ENCODE measurements around the gene ID1. TPM values are rescaled to one million over a fixed set of nuclear protein-coding genes. Genes with fewer than 3 reads are reported as not detected.
"Not testable (repeated sequence)": the region's sequence is repeated elsewhere in the genome, so short reads cannot be mapped to it uniquely, and the experiment has no call there.

Gene ID1
- total and polyA plus RNA-seq, 2 experiments from 2014 or later, result 221 to 479 TPM

- TF ChIP-seq REST (IDR thresholded peaks at IDR 0.05; ENCODE audit: unreplicated experiment) (no peak), NANOG (IDR thresholded peaks at IDR 0.05; ENCODE audit: borderline replicate concordance) (0 out of 2 replicates have a peak, but pooled peaks have one; percentile 32), CTCF (conservative IDR thresholded peaks at IDR 0.05; ENCODE audit: low read depth in 2 of 2) (no peak)
Observed at GRCh38 chr20:31595654-31596411, 9.3 kb upstream of the ID1 start (continued).

- not testable (repeated sequence) for H4K20me1 ChIP-seq (replicated peaks; ENCODE audit: insufficient read depth); H3K9me2 ChIP-seq (ENCODE audit: insufficient read depth); H3K79me2 ChIP-seq (replicated peaks; ENCODE audit: insufficient read depth); DNase-seq (ENCODE audit: low spot score); ATAC-seq; H3K4me3 ChIP-seq; H3K27me3 ChIP-seq (ENCODE audit: insufficient read depth); H3K9me3 Mint-ChIP-seq; H3K36me3 Mint-ChIP-seq (ENCODE audit: low read depth); H3K4me3 Mint-ChIP-seq; H3K27ac Mint-ChIP-seq; H3K36me3 ChIP-seq (ENCODE audit: insufficient read depth); H2AFZ ChIP-seq
- Mint-ChIP-seq H3K27me3 (ENCODE audit: insufficient read depth, low read depth, poor library complexity) (peaks cover 14% of the 10 kb centered on the region), H3K4me1 (peaks cover 30% of the 10 kb centered on the region)
- peaks cover 32% of the 10 kb centered on the region for H3K4me1 ChIP-seq (ENCODE audit: insufficient read depth)
- peak overlapping the region; percentile 1; the same call in 1 of the 2 replicates for H3K4me2 ChIP-seq
- H3K27ac ChIP-seq (ENCODE audit: low read depth), result peak overlapping the region; percentile 27
- peaks cover 21% of the 10 kb centered on the region for H3F3A ChIP-seq (replicated peaks; ENCODE audit: low read depth)
Observed at GRCh38 chr20:31596412-31596715, 8.7 kb upstream of the ID1 start.

- no peaks in the 10 kb centered on the region for H3K36me3 ChIP-seq (ENCODE audit: insufficient read depth)
- H3K27ac ChIP-seq (ENCODE audit: low read depth), result peak overlapping the region; percentile 27
- no peaks in the 10 kb centered on the region for H3K27me3 ChIP-seq (ENCODE audit: insufficient read depth)
- H3K9me2 ChIP-seq (ENCODE audit: insufficient read depth), result no peaks in the 10 kb centered on the region
- peaks cover 11% of the 10 kb centered on the region for H3K27me3 Mint-ChIP-seq (ENCODE audit: insufficient read depth, low read depth, poor library complexity)
- H3K4me3 ChIP-seq, result no peak overlapping the region
- 0 out of 2 replicates have a peak, but pooled peaks cover 5% of the 10 kb centered on the region for H3K79me2 ChIP-seq (replicated peaks; ENCODE audit: insufficient read depth)
- no peak for ATAC-seq
- H3F3A ChIP-seq (replicated peaks; ENCODE audit: low read depth), result peaks cover 18% of the 10 kb centered on the region
- H2AFZ ChIP-seq, result peak overlapping the region; percentile 9; the same call in 1 of the 2 replicates
- H3K4me1 Mint-ChIP-seq, result peaks cover 27% of the 10 kb centered on the region
- H3K4me3 Mint-ChIP-seq, result no peak overlapping the region
- peak overlapping the region; percentile 1; the same call in 1 of the 2 replicates for H3K4me2 ChIP-seq
- H3K4me1 ChIP-seq (ENCODE audit: insufficient read depth), result peaks cover 29% of the 10 kb centered on the region
- no peaks in the 10 kb centered on the region for H4K20me1 ChIP-seq (replicated peaks; ENCODE audit: insufficient read depth)
- peaks cover 3% of the 10 kb centered on the region; the same call in 1 of the 3 replicates for H3K9me3 Mint-ChIP-seq
- H3K27ac Mint-ChIP-seq, result peak overlapping the region; percentile 53
- no peaks in the 10 kb centered on the region for H3K36me3 Mint-ChIP-seq (ENCODE audit: low read depth)
- DNase-seq (ENCODE audit: low spot score), result peak; percentile 42
- no peak for TF ChIP-seq EZH2 (IDR thresholded peaks at IDR 0.05; ENCODE audit: low read depth, unreplicated experiment)
- no peak for TF ChIP-seq NANOG (IDR thresholded peaks at IDR 0.05; ENCODE audit: borderline replicate concordance)
- no peak for TF ChIP-seq JUNB (IDR thresholded peaks at IDR 0.05; ENCODE audit: unreplicated experiment)
- no peak for TF ChIP-seq ZNF114 (CRISPR knock-in tag; IDR thresholded peaks at IDR 0.05)
- no peak for TF ChIP-seq STAT1 (IDR thresholded peaks at IDR 0.05; ENCODE audit: unreplicated experiment)
- TF ChIP-seq ZNF331 (CRISPR knock-in tag; IDR thresholded peaks at IDR 0.05; ENCODE audit: low read depth), result no peak
- no peak for TF ChIP-seq CREB1 (CRISPR knock-in tag; IDR thresholded peaks at IDR 0.05; ENCODE audit: low read depth)
- TF ChIP-seq CTCF (conservative IDR thresholded peaks at IDR 0.05; ENCODE audit: low read depth in 2 of 2), result no peak
- TF ChIP-seq ETS1 (IDR thresholded peaks at IDR 0.05), result no peak
Observed at GRCh38 chr20:31596831-31597480, 8.1 kb upstream of the ID1 start.
